SU-DHL-6 (cell line): ENCODE data around the gene CHD3.

Experiments used
- H2AFZ ChIP-seq: fragments of 200-600 bp; sonication (generic); 2 replicates; pipeline ENCODE4 v1.6.1; 2014; ENCODE audit warnings: low read depth, mild to moderate bottlenecking, moderate library complexity, mixed read lengths, antibody characterized with exemption, low read length; ENCODE audit not compliant: severe bottlenecking
- H3F3A ChIP-seq: fragments of 200-600 bp; shearing (Covaris generic); 2 replicates; pipeline ENCODE4 v1.6.0; 2016; ENCODE audit warnings: antibody characterized with exemption, mild to moderate bottlenecking; ENCODE audit not compliant: insufficient read depth
- H3K27ac ChIP-seq: fragments of 200-600 bp; sonication (generic); 2 replicates; pipeline ENCODE4 v1.5.1; 2016; ENCODE audit warnings: low read depth, mild to moderate bottlenecking, low read length, moderate library complexity, mixed read lengths
- H3K27me3 ChIP-seq: fragments of 200-600 bp; sonication (generic), shearing (Covaris generic); 2 replicates; pipeline ENCODE4 v1.6.0; 2014; ENCODE audit warnings: mild to moderate bottlenecking, low read length
- H3K36me3 ChIP-seq: fragments of 200-600 bp; sonication (generic); 2 replicates; pipeline ENCODE4 v1.6.1; 2014; ENCODE audit warnings: mild to moderate bottlenecking, low read length, mixed read lengths
- H3K4me2 ChIP-seq: fragments of 300-600, 200-600 bp; shearing (Covaris generic), sonication (generic); 2 replicates; pipeline ENCODE4 v1.6.0; 2014; ENCODE audit warnings: low read length, low read depth, mild to moderate bottlenecking; ENCODE audit not compliant: poor library complexity, severe bottlenecking
- H3K4me3 ChIP-seq: fragments of 200-600 bp; sonication (generic); 2 replicates; pipeline ENCODE4 v1.5.1; 2014; ENCODE audit warnings: antibody characterized with exemption, low read length, mild to moderate bottlenecking, mixed read lengths; ENCODE audit not compliant: insufficient read depth, poor library complexity, severe bottlenecking
- H3K79me2 ChIP-seq: fragments of 200-600 bp; sonication (generic); 2 replicates; pipeline ENCODE4 v1.6.1; 2014; ENCODE audit warnings: mild to moderate bottlenecking, low read length, moderate library complexity; ENCODE audit not compliant: insufficient read depth
- H3K9ac ChIP-seq: fragments of 200-600 bp; sonication (generic); 2 replicates; pipeline ENCODE4 v1.7.0; 2014; ENCODE audit warnings: mild to moderate bottlenecking, low read length
- H3K9me2 ChIP-seq: fragments of 200-600 bp; sonication (generic); replicated peaks from 2 replicates; pipeline ENCODE4 v1.6.1; 2014; ENCODE audit warnings: low read length; ENCODE audit not compliant: insufficient read depth
- H3K9me3 ChIP-seq: fragments of 200-600 bp; sonication (generic); 2 replicates; pipeline ENCODE4 v1.6.1; 2014; ENCODE audit warnings: low read length, mixed read lengths; ENCODE audit not compliant: insufficient read depth
- H4K20me1 ChIP-seq: fragments of 200-600 bp; sonication (generic); 2 replicates; pipeline ENCODE4 v1.6.1; 2014; ENCODE audit warnings: low read depth, mild to moderate bottlenecking, antibody characterized with exemption, low read length, moderate library complexity, mixed read lengths
- CTCF ChIP-seq: fragments of 200-600 bp; sonication (generic); IDR thresholded peaks from one replicate; pipeline ENCODE4 v1.5.1; 2017; ENCODE audit warnings: antibody characterized with exemption, mild to moderate bottlenecking, low read length, moderate library complexity; ENCODE audit not compliant: insufficient read depth, poor library complexity, severe bottlenecking
- EZH2phosphoT487 ChIP-seq: fragments of 200-600 bp; sonication (generic), shearing (Covaris generic); conservative IDR thresholded peaks from 2 replicates; pipeline ENCODE4 v1.6.1; 2018; ENCODE audit warnings: mild to moderate bottlenecking, antibody characterized with exemption, low read length, moderate library complexity, mixed read lengths

Gene CHD3

DNA sequence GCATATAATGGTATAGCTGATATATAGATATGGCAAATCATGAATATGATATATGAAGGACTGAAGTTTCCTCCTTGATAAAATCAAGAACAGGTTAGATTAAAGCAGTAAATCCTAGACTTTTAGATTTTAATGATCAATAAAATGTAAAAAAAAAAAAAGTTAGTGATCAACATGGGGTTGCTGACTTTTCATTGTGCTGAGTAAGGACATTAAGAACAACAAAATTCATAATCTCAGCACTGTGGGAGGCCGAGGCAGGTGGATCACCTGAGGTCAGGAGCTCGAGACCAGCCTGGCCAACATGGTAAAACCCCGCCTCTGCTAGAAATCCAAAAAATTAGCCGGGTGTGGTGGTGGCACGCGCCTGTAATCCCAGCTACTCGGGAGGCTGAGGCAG is 10.4 kb upstream of the CHD3 start:
- peaks cover 48% of the 10 kb centered on the region for H3F3A ChIP-seq
- H3K4me2 ChIP-seq = no peak overlapping the region
- TF ChIP-seq EZH2phosphoT487 (no peak), CTCF (no peak)
- H3K36me3 ChIP-seq = peaks cover 22% of the 10 kb centered on the region
- H3K4me3 ChIP-seq = no peak overlapping the region
- H3K9ac ChIP-seq = no peak overlapping the region
- H3K9me3 ChIP-seq = no peaks in the 10 kb centered on the region
- H2AFZ ChIP-seq = no peak overlapping the region
- H3K79me2 ChIP-seq = peaks cover 7% of the 10 kb centered on the region; the same call in 1 of the 2 replicates
- no peaks in the 10 kb centered on the region for H3K27me3 ChIP-seq
- H4K20me1 ChIP-seq = no peaks in the 10 kb centered on the region
- H3K27ac ChIP-seq = no peak overlapping the region
- H3K9me2 ChIP-seq = no peaks in the 10 kb centered on the region

DNA sequence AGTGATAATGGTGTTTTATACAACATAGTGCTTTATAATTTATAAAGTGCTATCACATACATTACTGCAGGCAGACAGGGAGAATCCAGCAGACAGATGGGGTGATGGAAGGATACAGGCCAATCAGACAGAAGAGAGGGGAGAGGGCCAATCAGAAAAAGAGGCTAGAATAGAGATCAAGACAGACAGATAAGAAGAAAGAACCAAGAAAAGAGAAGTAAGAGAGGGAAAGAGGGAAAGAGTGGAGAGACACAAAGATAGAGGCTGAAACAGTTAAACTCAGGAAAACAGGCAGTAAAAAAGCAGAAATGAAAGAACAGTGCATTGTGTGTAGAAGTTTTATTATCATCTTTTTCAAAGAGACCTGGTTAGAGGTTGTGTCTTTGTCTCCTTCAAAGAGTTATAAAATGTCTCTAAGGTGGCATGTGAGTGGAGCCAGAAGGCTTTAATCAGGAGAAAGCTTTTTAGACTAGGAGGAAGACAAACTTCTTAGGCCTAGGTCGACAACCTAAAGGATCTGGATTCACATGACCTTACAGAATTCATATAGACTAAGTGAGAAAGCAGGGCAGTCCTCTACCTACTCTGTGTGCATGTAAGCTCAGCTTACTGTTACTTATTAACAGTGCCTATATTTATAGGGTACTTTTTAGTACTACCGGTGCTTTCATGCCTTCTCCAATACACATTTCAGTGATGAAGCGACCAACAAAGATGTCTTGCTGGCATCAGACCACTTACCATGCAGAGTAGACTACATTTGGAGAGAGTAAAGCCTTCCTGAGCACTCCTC is 8.3 kb upstream of the CHD3 start:
- H4K20me1 ChIP-seq = no peaks in the 10 kb centered on the region
- H3K27me3 ChIP-seq = no peaks in the 10 kb centered on the region
- TF ChIP-seq CTCF (no peak), EZH2phosphoT487 (no peak)
- no peak overlapping the region for H3K4me3 ChIP-seq
- peaks cover 7% of the 10 kb centered on the region; the same call in 1 of the 2 replicates for H3K79me2 ChIP-seq
- H3K4me2 ChIP-seq = peak overlapping the region; percentile 96
- H2AFZ ChIP-seq = no peak overlapping the region
- H3K9me2 ChIP-seq = no peaks in the 10 kb centered on the region
- H3F3A ChIP-seq = peaks cover 57% of the 10 kb centered on the region
- H3K27ac ChIP-seq = peak overlapping the region; percentile 85
- H3K36me3 ChIP-seq = peaks cover 22% of the 10 kb centered on the region
- no peaks in the 10 kb centered on the region for H3K9me3 ChIP-seq
- H3K9ac ChIP-seq = peak overlapping the region; percentile 57

GRCh38 chr17:7881276-7882054 is 7.1 kb upstream of the CHD3 start:
- H3K9ac ChIP-seq = peak overlapping the region; percentile 57

More at GRCh38 chr17:7881276-7882054, 7.1 kb upstream of the CHD3 start:
- no peaks in the 10 kb centered on the region for H4K20me1 ChIP-seq
- H3K79me2 ChIP-seq = peaks cover 19% of the 10 kb centered on the region
- peaks cover 54% of the 10 kb centered on the region for H3F3A ChIP-seq
- peak overlapping the region; percentile 85 for H3K27ac ChIP-seq
- H3K36me3 ChIP-seq = peaks cover 18% of the 10 kb centered on the region
- H3K9me2 ChIP-seq = no peaks in the 10 kb centered on the region
- H2AFZ ChIP-seq = no peak overlapping the region
- TF ChIP-seq EZH2phosphoT487 (no peak), CTCF (no peak)
- H3K4me3 ChIP-seq = peak overlapping the region; percentile 32
- H3K9me3 ChIP-seq = no peaks in the 10 kb centered on the region
- peak overlapping the region; percentile 96 for H3K4me2 ChIP-seq
- H3K27me3 ChIP-seq = no peaks in the 10 kb centered on the region
